SK-N-MC (cell line): ENCODE measurements around the gene HS3ST4.

Experiments used
- EZH2 ChIP-seq: fragments of 200-600 bp; sonication (generic); IDR thresholded peaks from one replicate; pipeline ENCODE4 v1.6.1; 2017; ENCODE audit warnings: antibody characterized with exemption
- FOXP2 ChIP-seq: optimal IDR thresholded peaks from 2 replicates; pipeline ENCODE3; 2011; ENCODE audit warnings: mild to moderate bottlenecking, moderate library complexity; ENCODE audit not compliant: insufficient read depth; ENCODE audit errors: extremely low read length, control extremely low read depth
- POLR2AphosphoS5 ChIP-seq: IDR thresholded peaks from 2 replicates; pipeline ENCODE4 v1.6.1; 2012; ENCODE audit warnings: mild to moderate bottlenecking, low read depth, low read length, borderline replicate concordance

DNA sequence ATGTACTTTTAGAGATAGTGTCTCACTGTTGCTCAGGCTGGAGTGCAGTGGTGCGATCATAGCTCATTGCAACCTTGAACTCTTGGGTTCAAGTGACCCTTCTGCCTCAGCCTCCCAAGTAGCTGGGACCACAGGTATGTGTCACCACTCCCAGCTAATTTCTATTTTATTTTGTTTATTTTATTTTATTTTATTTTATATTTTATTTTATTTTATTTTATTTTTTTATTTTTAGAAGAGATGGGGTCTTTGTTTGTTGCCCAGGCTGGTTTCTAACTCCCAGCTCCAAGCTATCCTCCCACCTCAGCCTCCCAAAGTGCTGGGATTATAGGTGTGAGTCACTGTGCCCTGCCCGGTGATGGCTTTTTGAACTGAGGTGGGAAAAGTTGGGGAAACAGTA lies 35.1 kb upstream of the HS3ST4 start:
- TF ChIP-seq POLR2AphosphoS5 (no peak), EZH2 (no peak), FOXP2 (no peak)
